Measurements from ENCODE around the gene COX7B.

The COX7B gene

GRCh38 chrX:77945910-77946545, 46.8 kb downstream of the COX7B start:
- no peak for DNase-seq

- DNase-seq, result no peak
These were observed 47.3 kb downstream of the COX7B start for GRCh38 chrX:77946571-77946970.

- DNase-seq, result no peak
These were observed 50.6 kb downstream of the COX7B start for GRCh38 chrX:77949840-77950239.

- DNase-seq, result no peak
These were observed 52.9 kb downstream of the COX7B start for GRCh38 chrX:77952173-77952572.

GRCh38 chrX:77953302-77953701, 54.0 kb downstream of the COX7B start:
- no peak for DNase-seq

GRCh38 chrX:77953708-77954107, 54.4 kb downstream of the COX7B start:
- no peak for DNase-seq

Data from COR-L47 (cell line).